ENCODE measurements around the gene MAGI3.

MAGI3 gene

GRCh38 chr1:113663165-113663951 lies 273.0 kb downstream of the MAGI3 start:
- no peak overlapping the region for H3K4me3 ChIP-seq (ENCODE audit: low read depth, low read length)
- DNase-seq (ENCODE audit: low read depth), result peak; percentile 36
- no peak for TF ChIP-seq POLR2A (IDR thresholded peaks at IDR 0.05; ENCODE audit: extremely low read depth, insufficient read length)
- no peak for TF ChIP-seq MAX (IDR thresholded peaks at IDR 0.05; ENCODE audit: low read depth, low read length)
- TF ChIP-seq CTCF (IDR thresholded peaks at IDR 0.05; ENCODE audit: low read depth, low read length), result no peak
- no peak for TF ChIP-seq MYC (IDR thresholded peaks at IDR 0.05; ENCODE audit: low read depth, low read length)

- TF ChIP-seq MAX (IDR thresholded peaks at IDR 0.05; ENCODE audit: low read depth, low read length) (no peak), MYC (IDR thresholded peaks at IDR 0.05; ENCODE audit: low read depth, low read length) (no peak), CTCF (IDR thresholded peaks at IDR 0.05; ENCODE audit: low read depth, low read length) (no peak), POLR2A (IDR thresholded peaks at IDR 0.05; ENCODE audit: extremely low read depth, insufficient read length) (no peak)
- H3K4me3 ChIP-seq (ENCODE audit: low read depth, low read length), result no peak overlapping the region
- DNase-seq (ENCODE audit: low read depth), result no peak
These were observed 274.8 kb downstream of the MAGI3 start for GRCh38 chr1:113665071-113665470.

GRCh38 chr1:113666126-113666525 lies 275.8 kb downstream of the MAGI3 start:
- TF ChIP-seq CTCF (IDR thresholded peaks at IDR 0.05; ENCODE audit: low read depth, low read length) (no peak), MAX (IDR thresholded peaks at IDR 0.05; ENCODE audit: low read depth, low read length) (no peak), POLR2A (IDR thresholded peaks at IDR 0.05; ENCODE audit: extremely low read depth, insufficient read length) (no peak), MYC (IDR thresholded peaks at IDR 0.05; ENCODE audit: low read depth, low read length) (no peak)
- no peak for DNase-seq (ENCODE audit: low read depth)
- H3K4me3 ChIP-seq (ENCODE audit: low read depth, low read length), result no peak overlapping the region

GRCh38 chr1:113669988-113670387 lies 279.7 kb downstream of the MAGI3 start:
- no peak for TF ChIP-seq MAX (IDR thresholded peaks at IDR 0.05; ENCODE audit: low read depth, low read length)
- no peak for TF ChIP-seq MYC (IDR thresholded peaks at IDR 0.05; ENCODE audit: low read depth, low read length)
- no peak for TF ChIP-seq POLR2A (IDR thresholded peaks at IDR 0.05; ENCODE audit: extremely low read depth, insufficient read length)
- no peak for TF ChIP-seq CTCF (IDR thresholded peaks at IDR 0.05; ENCODE audit: low read depth, low read length)

GRCh38 chr1:113670650-113671049 lies 280.3 kb downstream of the MAGI3 start:
- H3K4me3 ChIP-seq (ENCODE audit: low read depth, low read length), result no peak overlapping the region
- DNase-seq (ENCODE audit: low read depth), result no peak
- TF ChIP-seq MAX (IDR thresholded peaks at IDR 0.05; ENCODE audit: low read depth, low read length), result no peak
- TF ChIP-seq CTCF (IDR thresholded peaks at IDR 0.05; ENCODE audit: low read depth, low read length), result no peak
- TF ChIP-seq MYC (IDR thresholded peaks at IDR 0.05; ENCODE audit: low read depth, low read length), result no peak
- TF ChIP-seq POLR2A (IDR thresholded peaks at IDR 0.05; ENCODE audit: extremely low read depth, insufficient read length), result no peak

More at GRCh38 chr1:113669988-113670387, 279.7 kb downstream of the MAGI3 start:
- DNase-seq (ENCODE audit: low read depth), result no peak
- H3K4me3 ChIP-seq (ENCODE audit: low read depth, low read length), result no peak overlapping the region
